ENCODE data around the gene MAGEF1.

MAGEF1 gene

DNA sequence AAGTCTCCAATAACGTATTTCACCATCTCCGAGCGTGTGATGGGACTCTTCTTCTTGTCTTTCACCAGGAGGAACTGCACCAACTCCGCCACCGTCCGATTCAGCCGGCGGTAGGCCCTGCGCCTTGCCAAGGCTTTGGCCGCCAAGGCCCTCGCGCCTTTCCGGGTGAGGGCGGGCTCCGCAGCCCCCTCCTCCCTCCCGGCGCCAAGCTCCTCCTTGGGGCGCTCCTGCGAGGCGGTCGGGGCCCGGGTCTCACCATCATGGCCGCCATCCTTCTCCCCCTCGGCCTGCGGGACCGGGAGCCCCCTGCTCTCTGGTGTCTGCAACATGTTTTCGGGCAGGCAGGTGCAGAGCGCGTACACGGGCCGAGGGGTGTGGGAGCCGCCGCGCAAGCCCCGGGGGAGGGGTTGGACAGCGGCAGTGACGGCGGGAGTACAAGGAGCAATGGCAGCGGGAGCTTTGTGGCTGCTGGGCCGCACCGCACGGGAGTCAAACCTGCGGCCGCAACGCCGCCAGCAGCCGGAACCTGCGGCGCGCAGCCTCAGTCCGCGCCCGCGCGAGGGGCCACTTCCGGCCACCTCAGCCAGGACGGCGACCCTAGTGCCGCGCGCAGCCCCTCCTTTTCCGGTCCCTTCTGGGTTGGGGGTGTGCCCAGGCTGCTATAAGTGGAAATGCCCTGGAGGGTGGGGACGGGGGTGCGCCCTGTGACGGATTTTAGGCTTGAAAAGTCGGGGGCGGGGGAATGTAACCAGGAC, at the start of gene MAGEF1:
Gene MAGEF1 (minus strand): TSS at position 572 of the 755 bp plus-strand sequence. CDS start 243 bp downstream, at position 329.
- peak in 1 of 2 donors; percentile 57 for DNase-seq

DNA sequence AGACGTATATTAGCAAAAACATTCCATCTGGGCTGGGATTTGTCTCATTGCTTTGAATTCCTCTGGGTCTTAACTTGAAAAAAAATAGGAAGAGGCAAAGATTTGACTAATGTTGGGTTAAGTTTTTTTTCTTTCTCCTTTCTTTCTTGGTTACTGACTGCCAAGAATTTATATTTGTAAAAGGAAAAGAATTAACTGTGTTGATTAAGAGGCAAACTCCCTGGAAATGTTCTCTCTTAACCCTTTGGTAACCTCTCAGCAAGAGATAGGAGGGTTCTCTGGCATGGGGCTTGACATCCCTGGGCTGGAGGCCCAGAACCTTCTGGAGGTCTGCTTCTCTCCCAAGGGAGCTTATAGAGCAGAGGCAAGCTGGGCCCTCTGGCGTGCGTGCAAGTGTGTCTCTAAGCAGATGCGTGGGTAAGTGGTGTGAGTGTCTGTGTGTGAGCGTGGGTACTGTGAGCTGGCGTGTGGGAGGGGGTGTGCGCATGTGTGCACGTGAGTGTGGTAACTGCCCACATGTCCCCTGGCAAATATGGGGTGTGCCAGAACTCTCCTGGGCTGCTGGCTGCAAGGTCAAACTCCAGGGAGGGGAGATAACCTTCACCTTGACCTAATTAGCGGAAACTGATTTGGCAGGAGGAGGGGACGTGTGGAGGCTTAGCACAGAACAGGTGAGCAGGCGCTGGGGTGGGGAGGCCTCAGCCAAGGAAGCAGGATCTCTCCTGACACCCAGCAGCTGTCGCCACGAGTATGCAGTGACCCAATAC, 49.4 kb upstream of the MAGEF1 start:
- no peak for DNase-seq

DNA sequence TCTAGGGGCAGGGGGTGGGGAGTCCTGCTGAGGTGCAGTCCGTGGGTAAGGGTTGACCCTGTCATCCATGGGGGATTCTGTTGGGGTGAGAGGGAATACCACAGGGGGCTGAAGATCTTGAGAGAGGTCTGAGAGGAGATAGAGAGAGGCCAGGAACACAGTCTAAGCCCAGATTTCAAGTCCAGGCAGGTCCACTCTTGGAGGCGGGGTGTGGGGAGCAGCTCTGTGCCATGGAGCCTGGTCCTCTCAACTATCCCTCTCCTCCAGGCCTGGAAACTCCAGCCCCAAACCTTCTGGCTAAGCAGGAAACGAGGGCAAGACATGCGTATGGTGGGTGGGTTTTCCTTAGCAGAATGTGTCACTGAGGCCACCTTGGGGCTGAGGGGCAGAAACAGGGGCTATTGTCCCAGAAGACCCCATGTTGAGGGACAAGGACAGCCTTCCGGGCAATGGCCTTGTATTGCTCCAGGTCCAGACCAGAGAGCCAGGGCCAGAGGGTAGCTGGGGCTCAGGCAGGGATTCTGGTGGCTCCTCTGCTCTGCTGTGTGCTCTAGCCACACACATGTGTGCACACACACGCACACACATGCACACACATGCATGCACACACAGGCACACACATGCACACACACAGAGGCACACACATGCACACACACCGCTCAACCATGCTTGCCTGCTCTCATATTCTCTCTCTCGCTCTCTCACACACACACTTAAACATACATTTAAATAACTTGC, 48.6 kb upstream of the MAGEF1 start:
- DNase-seq, result no peak

DNA sequence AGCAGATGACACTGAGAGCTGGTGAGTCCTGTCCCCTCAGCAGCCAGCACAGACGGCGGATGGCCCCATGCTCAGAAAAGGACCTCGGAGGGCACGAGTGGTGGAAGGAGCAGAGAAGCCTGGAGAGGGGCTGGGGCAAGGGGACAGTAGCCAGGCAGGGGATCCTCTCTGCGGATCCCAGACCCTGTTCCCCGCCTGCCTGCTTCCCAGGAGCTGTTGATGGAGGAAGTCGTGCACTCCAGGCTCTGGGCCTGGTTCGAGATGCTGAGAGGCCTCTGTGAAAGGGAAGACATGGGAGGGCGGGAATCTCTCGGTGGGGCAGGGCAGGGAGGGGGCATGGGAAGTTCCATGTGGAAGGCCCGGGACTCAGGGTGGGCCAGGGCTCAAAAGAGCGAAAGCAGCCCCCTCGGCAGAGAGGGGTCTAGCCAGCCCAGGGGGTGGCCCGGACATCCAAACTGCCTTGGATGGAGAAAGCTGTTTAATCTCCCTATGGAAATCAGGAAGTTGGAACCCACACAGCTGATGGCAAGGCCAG, 47.9 kb upstream of the MAGEF1 start:
- DNase-seq, result no peak

DNA sequence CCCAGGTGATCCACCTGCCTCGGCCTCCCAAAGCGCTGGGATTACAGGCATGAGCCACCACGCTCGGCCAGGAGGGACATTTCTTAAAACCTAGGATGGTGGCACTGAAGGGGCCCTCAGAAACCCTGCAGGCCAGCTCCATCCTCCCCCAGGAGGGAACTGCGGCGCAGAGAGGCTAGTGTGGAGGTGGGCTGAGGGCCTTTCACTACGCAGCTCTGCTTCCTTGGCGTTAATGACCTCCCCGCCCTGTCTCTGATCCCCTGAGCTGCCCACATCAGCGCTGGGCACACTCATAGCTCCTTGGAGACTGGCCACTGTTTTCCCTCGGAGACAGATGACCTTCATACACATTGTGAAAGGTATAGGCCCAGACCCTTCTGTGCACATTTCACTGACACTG, 46.2 kb upstream of the MAGEF1 start:
- no peak for DNase-seq

DNA sequence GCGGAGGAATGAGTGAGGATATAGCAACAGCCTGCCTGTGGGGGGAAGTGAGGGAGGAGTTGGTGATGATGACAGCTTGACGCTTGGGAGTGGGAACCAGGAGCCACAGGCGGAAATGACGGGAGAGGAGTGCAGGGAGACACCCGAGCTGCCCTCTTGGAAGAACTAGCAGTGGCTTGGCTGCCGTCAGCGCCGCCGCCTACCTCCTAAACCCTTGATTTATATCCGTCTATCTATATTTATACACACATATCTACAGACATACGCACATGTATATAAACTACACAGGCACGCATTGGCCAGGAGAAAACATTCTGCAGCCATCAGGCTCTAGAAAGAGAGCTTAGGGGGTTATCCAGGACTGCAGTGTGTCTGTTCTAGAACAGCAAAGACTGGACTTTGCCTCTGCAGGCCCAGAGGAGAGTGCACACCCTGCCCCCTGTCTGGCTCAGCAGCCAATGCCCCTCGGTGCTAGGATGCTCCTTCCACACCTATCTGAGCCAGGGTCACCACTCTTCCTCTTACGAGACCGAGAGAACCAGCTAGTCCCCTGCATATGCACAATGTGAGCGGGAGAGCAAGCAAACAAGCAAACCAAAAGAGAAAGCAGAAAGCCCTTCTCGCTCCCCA, 45.3 kb upstream of the MAGEF1 start:
- DNase-seq, result peak in 1 of 2 donors; percentile 33

DNA sequence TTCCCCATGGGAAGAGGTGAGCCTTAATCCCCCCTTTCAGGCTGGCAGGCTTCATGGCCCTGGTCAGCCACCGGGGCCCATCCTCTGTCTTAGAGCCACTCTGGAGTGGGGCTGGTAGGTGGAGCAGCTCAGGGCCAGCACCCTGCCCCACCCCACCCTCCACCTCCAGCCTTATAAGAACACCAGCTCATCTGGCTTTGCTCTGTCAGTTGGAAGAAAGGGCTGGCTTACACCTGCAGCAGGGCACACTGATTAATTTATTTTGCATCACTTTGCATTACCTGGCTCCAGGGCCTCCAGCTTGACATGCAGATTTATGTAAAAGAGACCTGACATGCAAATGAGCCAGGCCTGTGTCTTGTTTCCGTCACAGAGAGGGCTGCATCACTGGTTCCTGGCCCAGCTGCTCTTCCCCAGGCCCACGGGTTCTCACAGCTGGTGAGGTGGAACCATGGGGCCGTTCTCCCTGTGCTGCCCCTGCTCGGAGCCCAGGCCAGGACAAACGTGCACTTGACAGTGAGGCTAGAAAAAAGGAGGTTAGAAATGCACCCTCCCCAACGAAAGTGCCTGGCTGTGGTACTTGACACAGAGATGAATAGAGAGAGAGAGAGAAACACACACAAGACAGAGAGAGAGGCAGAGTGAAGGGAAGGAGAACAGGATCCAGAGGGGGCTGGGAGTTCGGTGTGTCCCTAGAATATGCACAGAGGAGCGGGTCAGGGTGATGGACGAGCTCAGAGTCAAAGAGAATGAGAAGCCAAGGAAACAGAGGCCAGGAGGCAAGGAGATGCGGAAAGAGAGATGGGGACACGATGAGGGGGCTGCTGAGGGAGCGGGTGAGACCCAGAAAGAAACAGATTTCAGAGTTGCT, 44.5 kb upstream of the MAGEF1 start:
- no peak for DNase-seq

DNA sequence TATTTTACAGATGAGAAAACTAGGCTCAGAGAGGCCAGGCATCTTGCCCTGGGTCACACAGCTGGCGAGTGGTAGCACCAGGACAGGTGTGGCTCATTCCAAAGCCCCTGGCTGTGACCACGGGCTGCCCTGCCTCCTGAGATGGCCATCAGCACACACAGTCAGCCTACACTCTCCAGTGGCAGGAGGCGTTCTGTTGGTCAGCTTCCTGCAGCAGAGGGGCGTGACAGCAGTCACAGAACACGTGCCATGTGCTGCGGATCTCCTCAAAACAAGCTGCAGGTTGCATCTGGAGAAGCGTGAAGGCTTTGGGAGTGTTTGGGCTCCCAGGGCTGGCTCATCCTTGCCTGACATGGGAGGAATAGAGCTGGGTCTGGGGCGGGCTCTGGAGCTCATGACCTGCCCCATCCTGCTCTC, 43.5 kb upstream of the MAGEF1 start:
- DNase-seq, result no peak

GRCh38 chr3:184752361-184752760, 40.5 kb upstream of the MAGEF1 start:
- no peak for DNase-seq

GRCh38 chr3:184751204-184752040, 39.6 kb upstream of the MAGEF1 start:
- no peak for DNase-seq

DNA sequence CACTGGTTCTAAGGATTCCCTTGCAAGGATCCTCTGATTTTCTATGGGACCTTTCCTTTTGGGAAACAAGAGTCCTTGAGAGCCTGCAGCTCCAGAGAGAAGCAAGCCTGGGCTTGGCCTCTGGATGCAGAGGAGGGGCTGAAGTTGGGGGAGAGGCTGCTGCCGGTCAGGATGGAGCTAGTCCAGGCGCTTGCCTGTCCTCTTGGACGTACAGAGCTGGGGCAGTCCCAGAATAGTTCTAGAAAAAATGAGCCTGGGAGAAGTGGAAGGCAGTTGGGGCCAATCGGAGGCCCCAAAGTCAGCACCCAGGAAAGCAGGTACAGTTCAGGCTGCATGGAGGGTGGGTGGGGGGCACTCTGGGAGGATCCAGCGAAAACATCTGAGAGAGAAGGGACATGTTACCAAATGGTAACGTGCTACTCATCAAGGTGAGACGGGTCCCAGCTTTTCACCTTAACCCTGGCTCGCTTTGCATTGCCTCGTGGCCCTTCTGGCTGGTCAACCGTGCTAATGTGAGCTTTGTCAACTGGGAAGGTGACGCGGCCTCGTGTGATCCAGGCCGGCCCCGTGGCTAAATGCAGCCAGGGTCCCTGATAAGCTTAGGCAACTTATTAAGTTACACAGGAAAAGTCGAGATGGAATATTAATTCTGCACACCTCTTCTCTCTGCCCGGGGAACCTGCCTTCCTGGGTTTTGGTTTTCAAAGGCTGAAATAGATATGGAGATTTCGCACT, 38.7 kb upstream of the MAGEF1 start:
- no peak for DNase-seq

DNA sequence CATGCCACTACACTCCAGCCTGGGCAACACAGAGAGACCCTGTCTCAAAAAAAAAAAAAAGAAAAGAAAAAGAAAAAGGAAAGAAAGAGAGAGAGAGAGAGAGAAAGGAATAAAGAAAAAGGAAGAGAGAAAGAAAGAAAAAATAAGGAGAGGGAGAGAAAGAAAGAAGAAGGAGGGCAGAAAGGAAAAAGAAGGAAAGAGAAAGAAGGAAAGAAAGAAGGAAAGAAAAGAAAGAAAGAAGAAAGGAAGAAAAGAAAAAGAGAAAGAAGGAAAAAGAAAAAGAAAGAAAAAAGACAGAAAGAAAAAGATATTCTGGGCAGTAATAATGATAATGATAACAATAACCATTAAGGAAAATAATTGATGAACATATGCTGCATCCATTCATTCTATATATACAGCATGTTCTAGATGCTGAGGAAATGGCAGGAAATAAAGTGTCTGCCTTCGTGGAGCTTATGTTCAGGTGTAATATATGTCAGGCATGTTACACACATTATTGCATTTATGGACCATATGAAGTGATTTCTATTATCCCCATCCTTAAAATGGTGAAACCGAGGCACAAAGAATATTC, 37.4 kb upstream of the MAGEF1 start:
- no peak for DNase-seq

DNA sequence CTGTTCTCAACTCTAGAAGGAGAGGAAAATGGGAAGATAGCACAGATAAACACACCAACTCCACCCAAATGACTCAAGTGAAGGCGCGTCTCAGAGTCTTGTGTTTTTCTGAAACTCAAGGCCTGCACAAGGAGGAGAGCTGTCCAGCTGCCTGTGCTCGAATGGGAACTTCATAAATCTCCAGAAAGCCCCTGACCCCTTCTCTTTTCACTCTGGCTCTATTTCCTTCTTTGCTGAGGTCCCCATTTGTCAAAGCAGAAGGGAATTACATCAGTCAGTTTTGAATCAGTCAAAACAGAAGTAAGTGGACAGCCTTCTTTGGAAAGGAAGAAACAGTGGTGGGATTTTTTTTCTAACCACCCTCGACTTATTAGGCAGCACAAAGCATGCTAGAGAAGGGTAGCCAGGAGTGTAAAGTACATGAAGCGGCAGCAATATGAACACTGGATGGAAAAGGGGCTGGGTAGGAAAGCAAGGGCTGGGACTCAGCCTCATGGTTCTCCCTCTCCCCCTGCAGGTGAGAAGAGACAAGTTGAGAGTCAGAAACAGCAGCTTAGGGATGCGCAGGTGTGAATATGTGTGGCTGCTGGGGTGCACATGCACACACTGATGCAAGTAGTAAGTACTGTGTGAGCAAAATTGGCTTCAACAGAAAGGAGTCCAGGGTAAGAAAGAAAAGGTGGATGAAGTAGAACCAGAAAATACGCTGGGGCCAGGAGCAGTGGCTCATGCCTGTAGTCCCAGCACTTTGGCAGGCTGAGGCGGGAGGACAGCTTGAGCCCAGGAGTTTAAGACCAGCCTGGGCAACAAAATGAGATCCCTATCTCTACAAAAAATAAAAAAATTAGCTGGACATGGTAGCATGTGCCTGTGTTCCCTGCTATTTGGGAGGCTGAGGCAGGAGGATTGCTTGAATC, 36.6 kb upstream of the MAGEF1 start:
- DNase-seq, result no peak

DNA sequence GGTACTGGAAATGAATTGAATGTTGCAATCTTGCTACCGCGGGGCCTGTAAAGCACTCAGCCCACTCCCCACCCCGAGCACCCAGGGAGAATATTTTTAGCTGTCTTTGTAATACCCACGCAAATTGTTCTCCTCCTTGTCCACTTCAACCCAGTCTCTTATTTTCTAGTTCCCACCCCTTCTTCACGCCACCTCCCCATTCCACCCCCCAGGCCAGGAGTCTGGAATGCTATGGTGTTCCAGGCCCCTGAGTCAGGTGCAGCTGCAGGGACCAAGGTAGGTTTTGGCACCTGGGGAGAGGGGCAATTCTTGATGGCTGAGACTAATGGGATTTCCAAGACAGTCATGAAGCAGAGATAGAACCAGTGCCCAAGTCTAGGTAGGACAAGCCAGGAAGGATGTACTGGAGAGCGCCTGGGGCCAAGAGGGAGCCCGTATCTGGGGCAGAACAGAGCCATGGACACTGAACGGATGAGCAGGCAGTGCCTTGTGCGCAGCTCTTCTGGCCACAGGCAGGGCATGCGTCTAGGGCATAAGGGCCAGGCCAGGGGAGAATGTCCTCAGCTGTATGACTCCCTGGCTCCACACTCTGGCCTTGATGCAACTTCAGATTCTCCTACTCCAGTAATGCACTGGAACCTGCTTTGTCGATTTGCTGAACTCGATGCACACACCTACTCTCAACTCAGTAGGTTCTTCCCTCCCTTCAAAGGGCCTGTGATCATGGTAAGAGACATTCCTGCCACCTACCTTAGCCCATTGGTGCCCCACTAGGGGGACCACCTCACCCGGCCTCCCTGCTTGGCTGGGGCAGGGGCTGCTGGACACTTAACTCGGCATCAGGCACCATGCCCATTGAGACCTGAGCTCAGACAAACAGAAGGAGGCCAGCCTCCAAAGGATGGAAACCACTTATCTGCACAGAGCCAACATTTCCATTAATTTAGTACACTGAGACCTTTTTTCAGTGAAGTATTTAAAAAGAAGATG, 34.6 kb upstream of the MAGEF1 start:
- DNase-seq, result no peak

- DNase-seq, result no peak
Observed at GRCh38 chr3:184745526-184745925, 33.7 kb upstream of the MAGEF1 start.

DNA sequence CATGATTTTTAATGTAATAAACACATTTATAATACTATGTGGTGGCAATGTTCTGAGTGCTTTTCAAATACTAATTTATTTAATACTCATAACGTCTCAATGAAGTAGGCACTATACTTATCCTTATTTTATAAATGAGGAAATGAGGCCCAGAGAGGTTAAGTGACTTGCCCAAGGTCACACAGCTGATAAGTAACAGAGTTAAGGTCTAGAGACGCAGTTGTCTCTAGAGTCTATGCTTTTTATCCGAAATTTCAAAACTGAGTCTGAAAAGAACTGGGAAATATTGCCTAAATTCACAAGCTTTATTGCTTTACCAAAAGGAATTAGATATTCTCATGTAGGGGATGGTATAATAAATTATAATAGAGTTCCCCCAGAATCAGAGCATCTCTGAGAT, 31.4 kb upstream of the MAGEF1 start:
- DNase-seq, result no peak

GRCh38 chr3:184742676-184743135, 30.8 kb upstream of the MAGEF1 start:
- DNase-seq, result no peak

Data from bone marrow (tissue), 2 donors.